GM03348 (cell line): ENCODE results near the gene NEAT1.
A peak's percentile ranks its signal among the peaks of the same experiment; 100 is the strongest.
"Not testable (repeated sequence)": the region's sequence is repeated elsewhere in the genome, so short reads cannot be mapped to it uniquely, and the experiment has no call there.

Source experiments
- DNase-seq: peaks from one replicate; pipeline ENCODE4 v3.0.0; 2012; ENCODE audit warnings: low spot score

The NEAT1 gene

DNA sequence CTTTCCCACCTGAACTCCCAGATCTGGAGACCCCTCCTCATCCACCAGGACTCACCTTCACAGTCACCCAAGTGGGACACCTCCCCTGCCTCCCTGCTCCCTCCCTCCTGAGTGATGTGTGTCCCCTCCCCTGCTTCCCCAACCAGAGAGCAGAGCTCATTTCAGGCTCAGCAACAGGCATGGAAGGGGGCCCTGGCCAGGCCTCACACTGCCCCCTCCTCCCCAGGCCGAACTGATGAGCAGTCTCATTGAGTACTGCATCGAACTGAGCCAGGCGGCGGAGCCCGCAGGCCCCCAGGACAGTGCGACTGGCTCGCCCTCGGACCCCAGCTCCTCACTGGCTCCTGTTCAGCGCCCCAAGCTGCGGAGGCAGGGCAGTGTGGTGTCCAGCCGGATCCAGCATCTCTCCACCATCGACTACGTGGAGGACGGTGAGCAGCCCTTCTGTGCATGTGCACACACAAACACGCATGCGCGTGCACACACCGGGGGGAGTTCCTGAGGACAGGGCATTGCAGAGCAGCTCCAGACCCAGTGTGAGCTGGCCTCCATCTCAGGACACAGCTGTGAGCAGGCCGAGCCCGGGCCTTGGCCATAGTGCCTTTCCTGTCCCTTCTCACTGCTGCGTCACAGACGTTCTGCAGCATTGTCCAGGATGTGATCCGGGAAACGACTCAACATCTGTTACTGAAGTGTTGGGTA is 17.8 kb upstream of the NEAT1 start:
- DNase-seq: no peak

DNA sequence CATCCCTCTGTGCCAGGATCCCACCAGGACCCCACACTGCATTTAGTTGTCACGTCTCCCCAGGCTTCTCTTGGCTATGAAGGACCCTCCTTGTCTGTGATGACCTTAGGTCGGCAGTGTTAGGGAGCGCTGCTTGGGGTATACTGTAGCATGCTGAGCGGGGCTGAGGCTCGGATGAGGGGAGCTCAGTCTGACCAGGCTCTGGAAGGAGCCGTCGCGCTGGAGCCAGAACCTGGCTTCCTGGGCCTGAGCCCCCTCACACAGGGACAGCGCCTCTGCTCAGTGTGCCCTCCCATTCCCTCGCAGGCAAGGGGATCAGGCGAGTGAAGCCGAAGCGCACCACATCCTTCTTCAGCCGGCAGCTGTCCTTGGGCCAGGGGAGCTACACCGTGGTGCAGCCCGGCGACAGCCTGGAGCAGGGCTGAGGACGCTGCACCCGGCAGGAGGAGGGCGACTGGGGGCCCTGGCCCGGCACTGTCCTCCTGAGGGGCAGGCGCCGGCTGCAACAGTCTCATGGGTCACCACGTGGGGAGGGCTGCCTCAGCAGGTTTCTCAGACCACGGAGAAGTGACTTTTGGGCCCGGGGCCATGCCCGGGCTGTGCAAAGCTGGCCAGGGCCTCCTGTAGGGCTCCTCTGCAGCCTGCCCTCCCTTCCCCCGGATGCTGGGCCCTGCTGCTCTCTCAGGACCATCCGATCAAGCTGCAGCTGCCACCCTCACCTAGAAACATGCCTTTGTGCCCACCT is 11.5 kb upstream of the NEAT1 start:
- no peak for DNase-seq

DNA sequence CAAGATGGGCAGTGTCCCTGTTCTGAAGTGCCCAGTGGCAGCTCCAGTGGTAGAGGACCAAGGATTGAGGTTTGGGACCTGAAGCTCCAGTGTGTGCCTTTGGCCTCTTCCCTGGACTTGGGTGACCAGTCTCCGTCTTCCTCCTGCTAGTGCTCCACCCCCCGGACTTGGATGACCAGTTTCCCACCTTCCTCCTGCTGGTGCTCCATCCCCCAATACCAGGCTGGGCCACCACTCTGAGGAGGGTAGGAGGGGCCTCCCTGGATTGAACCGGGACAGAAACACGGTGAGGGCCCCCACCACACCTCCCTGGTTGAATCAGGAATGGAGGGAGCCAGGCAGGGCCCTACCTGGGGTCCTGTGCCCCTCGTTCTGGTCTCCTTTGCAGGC is 10.9 kb upstream of the NEAT1 start:
- no peak for DNase-seq

DNA sequence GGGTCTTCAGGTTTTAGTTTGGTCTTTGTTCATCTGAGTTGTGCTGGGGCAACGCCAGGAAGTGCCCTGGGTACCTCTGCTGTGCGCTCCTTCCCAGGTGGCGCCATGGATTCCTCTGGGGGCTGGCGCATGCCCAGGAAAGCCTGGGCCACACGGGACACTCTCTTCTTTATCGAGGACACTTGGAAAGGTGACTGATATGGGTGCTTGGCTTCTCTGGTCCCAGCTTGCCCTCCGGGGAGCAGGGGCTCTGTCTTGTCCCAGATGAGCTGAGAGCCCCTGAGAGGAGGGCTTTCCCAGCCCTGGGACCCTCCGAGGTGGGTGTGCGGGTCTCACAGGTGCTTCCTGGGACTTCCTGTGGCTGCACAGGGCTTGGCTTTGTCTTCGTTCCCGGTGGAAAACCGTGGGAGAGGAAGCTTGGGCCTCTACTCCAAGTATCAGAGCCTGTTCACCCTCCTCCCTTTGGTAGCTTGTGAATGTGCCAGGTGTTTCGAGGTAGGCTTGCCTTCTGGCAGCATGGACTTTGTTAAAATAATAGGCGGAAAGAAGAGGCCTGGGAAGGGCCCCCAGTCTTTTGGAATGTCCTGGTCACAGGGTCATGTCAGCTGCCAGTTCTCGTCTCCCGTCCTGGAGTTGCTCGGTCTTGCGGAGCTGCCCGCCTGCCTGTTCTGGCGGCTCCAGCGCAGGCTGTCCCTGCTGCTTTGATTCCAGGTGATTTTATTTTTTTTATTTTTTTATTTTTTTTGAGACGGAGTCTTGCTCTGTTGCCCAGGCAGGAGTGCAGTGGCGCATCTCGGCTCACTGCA is 10.1 kb upstream of the NEAT1 start:
- DNase-seq: no peak

DNA sequence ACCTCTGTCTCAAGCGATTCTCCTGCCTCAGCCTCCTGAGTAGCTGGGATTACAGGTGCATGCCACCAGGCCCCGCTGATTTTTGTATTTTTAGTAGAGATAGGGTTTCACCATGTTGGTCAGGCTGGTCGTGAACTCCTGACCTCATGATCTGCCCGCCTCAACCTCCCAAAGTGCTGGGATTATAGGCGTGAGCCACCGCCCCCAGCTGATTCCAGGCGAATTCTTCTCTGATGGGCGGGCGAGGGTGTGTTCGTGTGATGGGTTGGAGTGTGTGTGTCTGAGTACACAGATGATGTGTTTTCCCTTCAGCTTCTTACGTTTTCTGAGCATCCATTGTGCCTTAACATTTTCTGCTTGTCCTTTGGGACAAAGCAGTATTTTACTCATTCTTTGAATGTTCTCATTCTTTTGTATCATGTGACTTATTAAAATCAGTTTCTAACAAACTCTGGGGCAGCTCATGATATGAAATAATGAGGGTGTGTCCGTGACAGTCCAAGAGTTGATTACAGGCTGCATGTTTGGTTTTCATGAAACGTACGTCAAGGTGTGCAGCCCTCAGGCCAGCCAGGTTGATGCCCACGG is 9.4 kb upstream of the NEAT1 start:
- DNase-seq: not testable (repeated sequence)

DNA sequence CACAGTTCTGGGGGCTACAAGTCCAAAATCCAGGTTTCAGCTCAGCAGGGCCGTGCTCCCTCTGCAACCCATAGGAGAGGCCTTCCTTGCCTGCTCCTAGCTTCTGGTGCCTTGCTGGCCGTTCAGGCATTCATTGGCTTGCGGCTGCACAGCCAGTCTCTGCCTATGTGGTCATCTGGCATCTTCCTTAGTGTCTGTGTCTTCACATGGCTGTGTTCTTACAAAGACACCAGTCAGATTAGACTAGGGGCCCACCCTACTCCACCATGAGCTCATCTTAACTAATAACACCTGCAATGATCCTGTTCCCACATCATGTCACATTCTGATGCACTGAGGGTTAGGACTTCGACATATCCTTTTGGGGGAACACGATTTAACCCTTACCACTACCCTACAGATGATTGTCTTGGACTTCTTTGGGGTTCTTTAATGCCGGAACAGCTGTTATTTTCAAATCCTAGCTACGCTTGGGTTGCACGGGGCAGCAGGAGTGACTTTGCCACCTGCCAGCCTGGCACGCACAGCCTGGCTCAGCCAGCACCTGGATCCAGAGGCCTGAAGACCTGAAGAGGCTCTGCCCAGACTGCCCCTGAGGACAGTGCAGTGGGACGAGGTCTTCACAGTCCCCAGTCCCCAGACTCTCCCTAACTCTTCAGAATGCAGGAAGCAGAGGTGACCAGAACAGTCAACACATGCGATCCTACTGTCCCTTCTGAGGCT is 7.7 kb upstream of the NEAT1 start:
- DNase-seq: peak; percentile 43

DNA sequence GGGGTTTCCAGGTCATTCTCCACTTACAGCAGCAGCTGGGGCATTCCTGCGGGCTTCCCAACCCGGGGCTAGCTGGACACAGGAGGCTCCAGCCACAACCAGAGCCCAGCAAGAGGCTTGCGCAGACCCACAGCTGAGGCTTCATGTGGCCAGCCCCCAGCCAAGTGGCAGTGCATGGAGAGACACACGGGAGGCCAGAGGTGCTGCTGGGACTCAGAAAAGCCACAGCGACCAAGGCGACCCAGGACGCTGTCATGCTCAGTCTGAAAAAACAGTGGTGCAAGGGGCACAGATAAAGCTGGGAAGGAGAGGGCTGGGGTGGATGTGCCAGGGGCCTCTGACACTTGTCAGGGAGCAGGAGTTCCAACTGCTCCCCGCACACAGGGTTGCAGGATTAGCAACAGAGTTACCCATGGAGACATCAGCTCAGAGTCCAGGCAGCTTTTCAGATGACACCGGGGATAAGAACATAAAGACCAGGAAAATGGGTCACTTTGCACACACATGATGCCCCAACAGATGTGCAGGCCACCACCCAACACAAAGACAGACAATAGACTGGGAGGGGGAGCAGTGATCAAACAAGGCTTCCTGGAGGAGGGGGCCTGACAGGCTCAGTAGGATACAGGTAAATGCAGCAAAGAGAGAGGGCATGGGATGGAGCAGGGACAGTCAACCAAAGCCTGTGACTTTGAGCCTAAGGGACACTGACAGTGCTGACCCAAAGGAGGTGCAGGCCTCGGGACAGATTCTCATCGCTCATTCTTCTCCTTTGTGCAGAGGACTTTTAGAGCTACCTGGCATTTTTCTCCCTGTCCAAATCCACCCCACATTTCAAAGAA is 6.9 kb upstream of the NEAT1 start:
- no peak for DNase-seq

DNA sequence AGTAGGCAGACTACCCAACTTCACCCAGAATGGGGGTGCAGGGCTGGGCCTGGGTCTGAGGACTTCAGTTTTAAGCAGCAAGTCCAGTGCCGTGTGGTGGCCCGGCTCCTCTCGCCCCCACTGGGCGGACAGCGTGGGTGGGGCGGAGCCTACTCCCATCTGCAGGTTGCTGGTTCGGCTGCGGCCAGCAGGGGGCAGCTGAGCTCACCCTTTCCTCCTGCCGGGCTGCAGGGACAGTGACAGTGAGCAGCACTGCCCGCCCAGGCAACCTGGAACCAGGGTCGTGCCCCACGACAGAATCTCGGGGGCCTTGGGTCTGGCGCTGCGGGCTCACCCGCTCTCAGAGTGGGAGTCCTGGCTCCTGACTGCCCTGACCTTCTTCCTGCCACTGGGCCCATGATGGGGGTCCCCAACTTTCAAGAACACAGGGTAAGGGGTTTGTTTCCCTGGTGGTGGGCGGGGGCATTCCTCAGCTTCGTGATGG is 6.2 kb upstream of the NEAT1 start:
- DNase-seq: peak; percentile 93

DNA sequence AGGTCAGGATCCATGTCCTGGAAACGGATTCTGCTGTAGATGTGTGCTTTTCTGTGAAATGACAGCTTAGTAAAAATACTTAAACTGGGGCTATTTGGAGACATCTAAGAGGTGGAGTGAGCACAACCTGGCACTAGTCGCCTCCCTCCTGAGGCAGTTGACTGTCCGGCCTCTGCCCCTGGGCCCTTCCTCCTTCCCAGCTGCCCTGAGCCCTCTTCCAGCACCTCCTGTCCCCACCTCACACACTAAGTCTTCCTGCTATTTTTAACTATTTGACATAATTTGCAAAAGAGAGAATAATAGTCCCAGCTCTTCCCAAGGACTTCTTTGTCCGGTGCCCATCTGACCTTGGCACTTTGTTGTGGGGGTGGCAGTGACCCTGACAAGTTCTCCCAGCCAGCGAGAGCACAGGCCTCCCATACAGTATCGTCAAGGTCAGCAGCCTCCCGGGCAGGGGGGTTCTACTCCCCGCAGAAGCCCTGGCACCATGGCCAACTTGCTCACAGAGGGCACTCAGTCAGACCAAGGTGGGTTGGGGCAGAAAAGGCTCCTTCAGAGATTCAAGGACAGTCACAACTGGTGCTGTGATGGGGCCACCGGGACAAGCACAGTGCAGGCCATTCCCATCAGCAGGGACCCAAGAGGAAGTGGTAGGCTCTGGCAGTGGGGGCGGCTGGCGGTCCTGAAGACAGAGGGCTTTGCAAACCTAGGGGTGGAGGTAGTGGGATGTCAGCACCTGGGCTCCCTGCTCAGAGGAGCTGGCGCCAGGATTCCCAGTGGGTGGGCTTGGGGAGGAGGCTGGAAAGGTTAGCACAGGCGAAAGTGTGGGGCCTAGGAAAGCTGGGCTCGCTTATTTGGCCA is 5.5 kb upstream of the NEAT1 start:
- no peak for DNase-seq

DNA sequence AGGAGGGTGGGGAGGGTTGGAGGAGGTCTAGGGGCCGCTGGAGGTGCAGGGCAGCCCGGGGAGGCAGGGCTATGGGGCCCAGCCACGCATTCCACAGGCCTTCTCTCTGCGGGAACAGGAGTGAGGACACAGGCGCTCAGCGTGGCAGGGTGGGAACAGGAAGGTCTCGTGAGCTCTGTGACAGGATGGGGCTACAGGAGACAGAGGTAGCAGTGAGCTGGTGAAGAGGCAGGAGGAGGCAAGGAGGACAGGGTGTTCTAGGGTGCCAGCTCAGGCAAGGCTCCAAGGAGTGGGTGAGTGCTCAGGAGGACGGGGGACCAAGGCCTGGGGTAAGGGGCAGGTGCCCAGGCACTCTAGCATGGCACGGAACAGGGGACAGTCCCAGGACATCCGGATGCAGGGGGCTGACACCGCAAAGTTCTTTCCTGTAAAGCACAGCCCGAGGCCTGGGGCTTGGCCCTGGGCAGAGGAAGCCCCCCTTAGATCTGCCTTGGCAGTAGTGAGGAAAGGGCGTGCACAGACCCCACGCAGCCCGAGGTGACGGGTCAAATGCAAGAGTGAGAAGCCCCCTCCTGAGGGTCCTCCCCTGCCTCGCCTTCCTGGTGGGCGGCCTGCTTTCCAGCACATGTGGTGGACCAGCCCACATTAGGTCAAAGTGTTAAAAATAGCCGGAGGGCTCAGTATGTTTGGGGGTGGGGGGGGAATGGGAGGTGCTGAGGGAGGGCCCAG is 4.7 kb upstream of the NEAT1 start:
- DNase-seq: peak; percentile 63

DNA sequence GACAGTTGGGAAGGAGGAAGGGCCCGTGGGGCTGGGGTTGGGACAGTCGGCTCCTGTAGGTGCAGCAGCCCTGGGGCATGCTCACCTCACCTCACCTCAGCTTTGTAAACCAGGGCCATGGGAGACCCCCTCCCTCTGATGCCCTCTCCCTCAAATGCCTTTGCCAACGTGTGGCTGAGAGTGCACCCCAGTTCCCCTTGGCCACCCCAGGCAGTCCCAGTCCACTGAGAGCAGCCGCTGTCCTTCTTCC is 4.2 kb upstream of the NEAT1 start:
- DNase-seq: no peak

DNA sequence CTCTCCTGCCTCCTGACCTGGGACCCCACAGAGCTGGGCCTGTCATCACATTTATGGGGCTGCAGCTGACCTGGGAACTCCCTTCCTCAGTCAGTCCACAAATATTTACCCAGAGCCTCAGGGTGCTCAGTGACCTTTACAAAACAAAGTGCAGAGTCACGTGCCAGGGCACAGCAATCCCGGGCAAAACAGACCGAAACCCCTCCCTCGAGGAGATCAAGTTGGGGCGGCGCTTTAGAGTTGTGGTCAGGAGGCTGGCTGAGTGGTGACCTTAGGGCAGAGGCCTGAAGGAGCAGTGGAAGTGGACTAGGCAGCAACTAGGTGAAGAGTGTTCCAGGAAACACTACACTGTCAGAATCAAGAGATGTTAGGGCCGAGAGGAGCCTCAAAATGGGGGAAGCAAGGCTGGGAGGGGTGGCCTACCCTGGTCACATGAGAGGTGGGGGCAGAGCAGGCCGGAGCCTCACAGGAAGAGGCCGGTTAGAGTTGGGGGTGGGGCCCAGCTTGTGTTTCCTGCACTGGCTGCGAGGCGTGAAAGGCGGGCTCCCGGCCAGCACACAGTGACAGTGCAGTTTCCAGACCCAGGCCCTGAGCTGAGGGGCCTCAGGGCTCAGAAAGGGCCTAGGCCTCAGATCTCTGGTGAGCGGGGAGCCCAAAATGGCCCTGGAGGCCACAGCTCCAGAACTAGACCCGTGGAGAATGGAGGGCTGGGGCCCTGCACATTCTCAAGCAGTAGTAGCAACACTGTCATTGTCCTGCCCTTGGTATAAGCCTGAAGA is 3.7 kb upstream of the NEAT1 start:
- peak; percentile 89 for DNase-seq

DNA sequence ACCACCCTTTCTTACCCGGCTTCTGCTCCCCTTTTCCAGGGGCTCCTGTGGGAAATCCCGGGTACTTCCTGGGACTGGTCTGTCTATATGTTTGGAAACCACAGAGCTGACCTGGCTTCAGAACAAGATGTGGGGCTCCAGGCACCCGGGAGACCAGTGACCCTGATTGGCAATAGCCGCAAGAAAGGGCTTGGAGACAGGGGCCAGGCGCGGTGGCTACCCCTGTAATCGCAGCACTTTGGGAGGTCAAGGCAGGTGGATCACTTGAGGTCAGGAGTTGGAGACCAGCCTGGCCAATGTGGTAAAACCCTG is 3.2 kb upstream of the NEAT1 start:
- DNase-seq: no peak

DNA sequence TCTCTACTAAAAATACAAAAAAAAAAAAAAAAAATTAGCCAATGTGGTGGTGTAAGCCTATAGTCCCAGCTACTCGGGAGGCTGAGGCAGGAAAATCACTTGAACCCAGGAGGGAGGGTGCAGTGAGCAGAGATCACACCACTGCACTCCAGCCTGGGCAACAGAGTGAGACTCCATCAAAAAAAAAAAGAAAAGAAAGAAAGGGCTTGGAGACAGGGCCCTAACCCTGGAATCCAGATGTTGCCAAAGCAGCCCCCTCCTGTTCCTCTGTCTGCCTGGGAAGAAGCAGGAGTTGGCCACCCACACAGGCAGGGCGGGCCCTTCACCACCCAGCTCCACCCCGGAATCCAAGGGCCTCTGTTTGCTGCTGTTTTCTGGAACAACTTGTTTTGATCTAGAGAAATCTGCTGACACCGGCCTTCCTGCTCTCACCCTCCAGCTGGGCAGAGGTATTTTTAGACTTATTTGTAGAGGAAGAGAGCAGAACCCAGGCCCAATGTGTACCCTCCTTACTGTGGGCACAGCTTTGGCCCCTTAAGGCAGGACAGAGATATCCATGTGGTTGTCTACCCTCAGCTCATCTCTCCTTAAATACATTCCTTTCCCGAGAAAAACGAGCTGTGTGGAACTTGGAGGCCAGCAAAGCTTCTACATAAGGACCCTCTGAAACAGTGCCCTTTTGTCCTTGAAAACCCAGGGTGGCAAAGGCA is 2.7 kb upstream of the NEAT1 start:
- DNase-seq: peak; percentile 88

DNA sequence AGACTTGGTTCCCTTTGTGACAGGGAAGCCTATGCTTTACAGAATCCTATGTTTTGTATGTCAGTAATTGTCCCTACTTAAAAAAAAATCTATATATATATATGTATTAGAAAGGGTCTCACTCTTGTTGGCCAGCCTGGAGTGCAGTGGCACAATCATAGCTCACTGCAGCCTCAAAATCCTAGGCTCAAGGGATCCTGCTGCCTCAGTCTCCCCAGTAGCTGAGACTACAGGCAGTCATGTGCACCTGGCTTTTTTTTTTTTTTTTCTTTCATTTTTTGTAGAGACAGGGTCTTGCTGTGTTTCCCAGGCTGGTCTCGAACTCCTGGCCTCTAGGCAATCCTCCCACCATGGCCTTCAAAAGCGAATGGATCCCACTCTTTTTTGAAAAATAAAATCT is 2.1 kb upstream of the NEAT1 start:
- DNase-seq: no peak

DNA sequence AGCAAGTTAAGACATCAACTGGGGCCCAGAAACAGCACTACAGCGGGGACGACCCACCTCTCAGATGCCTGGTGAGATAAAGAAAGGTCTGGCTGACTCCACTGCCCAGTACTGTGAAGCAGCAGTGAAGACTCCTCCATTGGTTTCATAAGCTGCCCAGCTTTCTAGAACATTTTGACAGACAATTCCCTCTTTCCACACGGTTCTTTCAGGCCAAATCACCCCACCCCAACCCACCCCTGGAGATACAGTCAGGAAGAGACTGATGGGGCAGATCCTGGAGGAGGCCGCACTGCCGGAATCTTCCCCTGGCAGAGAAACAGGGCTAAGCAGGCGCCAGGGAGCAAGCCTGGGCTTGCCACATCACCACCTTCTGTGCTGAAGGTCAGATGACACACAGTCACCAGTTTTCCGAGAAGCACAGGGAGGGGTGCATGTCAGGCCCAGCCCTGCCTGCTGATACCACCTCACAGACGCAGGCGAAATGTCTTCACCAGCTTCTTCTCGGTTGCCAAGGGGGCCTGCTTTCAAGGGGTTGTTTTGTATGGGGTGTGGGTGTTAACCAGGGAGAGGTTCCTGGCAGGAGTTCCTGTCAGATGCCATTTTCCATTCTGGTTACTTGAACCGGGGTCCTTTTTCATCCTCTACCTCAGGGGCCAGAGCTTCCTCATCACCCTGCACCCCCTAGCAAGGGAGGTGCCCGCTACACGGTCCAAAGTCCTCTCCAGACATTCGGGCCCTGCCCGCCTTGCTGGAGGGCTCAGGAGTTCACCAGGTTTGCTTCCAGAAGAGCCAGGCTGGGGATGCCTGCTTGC is 1.4 kb upstream of the NEAT1 start:
- DNase-seq: peak; percentile 88
